WTC11 (cell line): ENCODE results near the gene NLRC5. TPM values are rescaled to one million over a fixed set of nuclear protein-coding genes. Genes with fewer than 3 reads are reported as not detected.
A peak's percentile ranks its signal among the peaks of the same experiment; 100 is the strongest.

Source experiments
- ATAC-seq: fragments of 200-7000 bp; cut with Tn5 transposase; 2 replicates; pipeline ENCODE4 v1.10.0; 2021; ENCODE audit warnings: mild to moderate bottlenecking, moderate library complexity
- CTCF ChIA-PET: fragments of 300-600 bp; sonication (Branson Sonifier 250); formaldehyde crosslinking; loops from one replicate; lab custom pipeline; 2021; ENCODE audit warnings: antibody characterized with exemption; lab: Charles Lee
- POLR2A ChIA-PET: fragments of 350-600 bp; sonication (Branson Sonifier 250); formaldehyde crosslinking; loops from one replicate; lab custom pipeline; 2021; ENCODE audit warnings: antibody characterized with exemption; lab: Charles Lee
- DNase-seq: peaks from one replicate; pipeline ENCODE4 v3.0.0; 2021; ENCODE audit warnings: low spot score
- H3K27ac Mint-ChIP-seq: 2 replicates; pipeline ENCODE4 v1.8.0; 2021; ENCODE audit warnings: mixed read lengths
- H3K27me3 Mint-ChIP-seq: 2 replicates; pipeline ENCODE4 v1.8.0; 2021; ENCODE audit warnings: low read depth, mild to moderate bottlenecking, moderate library complexity, mixed read lengths
- H3K36me3 Mint-ChIP-seq: 2 replicates; pipeline ENCODE4 v1.8.0; 2021; ENCODE audit warnings: mixed read lengths
- H3K4me1 Mint-ChIP-seq: 2 replicates; pipeline ENCODE4 v1.8.0; 2022; ENCODE audit warnings: mixed read lengths
- H3K4me3 Mint-ChIP-seq: 2 replicates; pipeline ENCODE4 v1.8.0; 2021; ENCODE audit warnings: mild to moderate bottlenecking, moderate library complexity, mixed read lengths
- H3K9me3 Mint-ChIP-seq: 2 replicates; pipeline ENCODE4 v1.8.0; 2021; ENCODE audit warnings: mixed read lengths
- CREM ChIP-seq: sonication (generic); formaldehyde crosslinking; IDR thresholded peaks from 2 replicates; pipeline ENCODE4 v1.8.1; 2022; ENCODE audit warnings: mild to moderate bottlenecking, missing genetic modification reagents, moderate library complexity
- ELF4 ChIP-seq: sonication (generic); formaldehyde crosslinking; IDR thresholded peaks from 2 replicates; pipeline ENCODE4 v1.8.1; 2022; ENCODE audit warnings: low read depth, mild to moderate bottlenecking, moderate library complexity, missing genetic modification reagents
- FOXJ3 ChIP-seq: sonication (generic); formaldehyde crosslinking; IDR thresholded peaks from 2 replicates; pipeline ENCODE4 v1.9.0; 2021; ENCODE audit warnings: missing genetic modification reagents, mild to moderate bottlenecking, borderline replicate concordance
- GABPB1 ChIP-seq: sonication (generic); formaldehyde crosslinking; IDR thresholded peaks from 2 replicates; pipeline ENCODE4 v1.8.1; 2023; ENCODE audit warnings: mild to moderate bottlenecking, missing genetic modification reagents
- JUN ChIP-seq: sonication (generic); formaldehyde crosslinking; IDR thresholded peaks from 2 replicates; pipeline ENCODE4 v1.8.0; 2023; ENCODE audit warnings: mild to moderate bottlenecking, missing genetic modification reagents
- OVOL2 ChIP-seq: fragments of 250-450 bp; sonication (Bioruptor Pico); IDR thresholded peaks from 2 replicates; pipeline ENCODE4 v1.9.0; 2021; ENCODE audit warnings: mild to moderate bottlenecking, borderline replicate concordance
- SMAD4 ChIP-seq: sonication (generic); formaldehyde crosslinking; IDR thresholded peaks from 2 replicates; pipeline ENCODE4 v1.8.0; 2022; ENCODE audit warnings: mild to moderate bottlenecking, missing genetic modification reagents
- SOX15 ChIP-seq: fragments of 250-450 bp; sonication (Bioruptor Pico); IDR thresholded peaks from 2 replicates; pipeline ENCODE4 v1.9.0; 2021; ENCODE audit warnings: mild to moderate bottlenecking
- ZNF121 ChIP-seq: sonication (generic); formaldehyde crosslinking; IDR thresholded peaks from 2 replicates; pipeline ENCODE4 v1.8.0; 2023; ENCODE audit warnings: missing genetic modification reagents
- ZNF232 ChIP-seq: sonication (generic); formaldehyde crosslinking; IDR thresholded peaks from 2 replicates; pipeline ENCODE4 v1.8.0; 2022; ENCODE audit warnings: mild to moderate bottlenecking, missing genetic modification reagents
- total RNA-seq: library from RNA; stranded (reverse); gene quantifications from 3 replicates; pipeline ENCODE4 v1.2.3, GENCODE V29; 2021
- TF ChIP-seq, protein P1 (sequence below): sonication (generic); formaldehyde crosslinking; IDR thresholded peaks from 2 replicates; pipeline ENCODE4 v1.8.1; 2023; ENCODE audit warnings: mild to moderate bottlenecking, missing genetic modification reagents, borderline replicate concordance
- TF ChIP-seq, protein P2 (sequence below): sonication (generic); formaldehyde crosslinking; IDR thresholded peaks from 2 replicates; pipeline ENCODE4 v1.8.1; 2022; ENCODE audit warnings: low read depth, missing genetic modification reagents, borderline replicate concordance
- TF ChIP-seq, protein P3 (sequence below): sonication (generic); formaldehyde crosslinking; conservative IDR thresholded peaks from 2 replicates; pipeline ENCODE4 v1.8.1; 2023; ENCODE audit warnings: mild to moderate bottlenecking, low read depth, missing genetic modification reagents, moderate library complexity
- TF ChIP-seq, protein P4 (sequence below): sonication (generic); formaldehyde crosslinking; IDR thresholded peaks from 2 replicates; pipeline ENCODE4 v1.8.1; 2023; ENCODE audit warnings: mild to moderate bottlenecking, missing genetic modification reagents, moderate library complexity
- TF ChIP-seq, protein P5 (sequence below): fragments of 250-450 bp; sonication (Bioruptor Pico); IDR thresholded peaks from 2 replicates; pipeline ENCODE4 v1.9.0; 2021; ENCODE audit warnings: mild to moderate bottlenecking
- TF ChIP-seq, protein P6 (sequence below): sonication (generic); formaldehyde crosslinking; IDR thresholded peaks from 2 replicates; pipeline ENCODE4 v1.8.1; 2022; ENCODE audit warnings: mild to moderate bottlenecking, moderate library complexity, missing genetic modification reagents
- TF ChIP-seq, protein P7 (sequence below): sonication (generic); formaldehyde crosslinking; IDR thresholded peaks from 2 replicates; pipeline ENCODE4 v1.8.0; 2022; ENCODE audit warnings: mild to moderate bottlenecking, missing genetic modification reagents

Gene NLRC5
- total RNA-seq, 1 experiment from 2014 or later: 2.8 TPM

DNA sequence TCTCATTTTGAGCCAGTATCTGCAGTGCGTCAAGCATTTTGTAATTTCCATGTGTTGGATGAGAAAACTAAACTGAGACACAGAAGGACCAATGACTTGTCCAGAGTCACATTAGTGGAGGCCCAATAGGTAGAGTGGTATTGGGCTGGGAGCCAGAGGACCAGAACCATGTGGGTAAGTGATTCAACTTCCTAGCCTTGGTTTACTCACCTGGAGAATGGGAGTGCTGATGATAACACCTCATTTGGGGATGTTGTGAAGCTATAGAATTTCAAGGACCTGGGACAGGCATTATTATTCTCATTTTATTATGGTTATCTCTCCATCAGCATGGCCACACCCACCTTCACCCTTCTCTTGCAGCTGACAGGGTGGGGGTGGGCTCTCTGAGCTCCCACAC, 111.1 kb downstream of the NLRC5 start (continued):
- TF ChIP-seq, protein P1, sequence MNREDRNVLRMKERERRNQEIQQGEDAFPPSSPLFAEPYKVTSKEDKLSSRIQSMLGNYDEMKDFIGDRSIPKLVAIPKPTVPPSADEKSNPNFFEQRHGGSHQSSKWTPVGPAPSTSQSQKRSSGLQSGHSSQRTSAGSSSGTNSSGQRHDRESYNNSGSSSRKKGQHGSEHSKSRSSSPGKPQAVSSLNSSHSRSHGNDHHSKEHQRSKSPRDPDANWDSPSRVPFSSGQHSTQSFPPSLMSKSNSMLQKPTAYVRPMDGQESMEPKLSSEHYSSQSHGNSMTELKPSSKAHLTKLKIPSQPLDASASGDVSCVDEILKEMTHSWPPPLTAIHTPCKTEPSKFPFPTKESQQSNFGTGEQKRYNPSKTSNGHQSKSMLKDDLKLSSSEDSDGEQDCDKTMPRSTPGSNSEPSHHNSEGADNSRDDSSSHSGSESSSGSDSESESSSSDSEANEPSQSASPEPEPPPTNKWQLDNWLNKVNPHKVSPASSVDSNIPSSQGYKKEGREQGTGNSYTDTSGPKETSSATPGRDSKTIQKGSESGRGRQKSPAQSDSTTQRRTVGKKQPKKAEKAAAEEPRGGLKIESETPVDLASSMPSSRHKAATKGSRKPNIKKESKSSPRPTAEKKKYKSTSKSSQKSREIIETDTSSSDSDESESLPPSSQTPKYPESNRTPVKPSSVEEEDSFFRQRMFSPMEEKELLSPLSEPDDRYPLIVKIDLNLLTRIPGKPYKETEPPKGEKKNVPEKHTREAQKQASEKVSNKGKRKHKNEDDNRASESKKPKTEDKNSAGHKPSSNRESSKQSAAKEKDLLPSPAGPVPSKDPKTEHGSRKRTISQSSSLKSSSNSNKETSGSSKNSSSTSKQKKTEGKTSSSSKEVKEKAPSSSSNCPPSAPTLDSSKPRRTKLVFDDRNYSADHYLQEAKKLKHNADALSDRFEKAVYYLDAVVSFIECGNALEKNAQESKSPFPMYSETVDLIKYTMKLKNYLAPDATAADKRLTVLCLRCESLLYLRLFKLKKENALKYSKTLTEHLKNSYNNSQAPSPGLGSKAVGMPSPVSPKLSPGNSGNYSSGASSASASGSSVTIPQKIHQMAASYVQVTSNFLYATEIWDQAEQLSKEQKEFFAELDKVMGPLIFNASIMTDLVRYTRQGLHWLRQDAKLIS: no peak
- TF ChIP-seq, protein P2, sequence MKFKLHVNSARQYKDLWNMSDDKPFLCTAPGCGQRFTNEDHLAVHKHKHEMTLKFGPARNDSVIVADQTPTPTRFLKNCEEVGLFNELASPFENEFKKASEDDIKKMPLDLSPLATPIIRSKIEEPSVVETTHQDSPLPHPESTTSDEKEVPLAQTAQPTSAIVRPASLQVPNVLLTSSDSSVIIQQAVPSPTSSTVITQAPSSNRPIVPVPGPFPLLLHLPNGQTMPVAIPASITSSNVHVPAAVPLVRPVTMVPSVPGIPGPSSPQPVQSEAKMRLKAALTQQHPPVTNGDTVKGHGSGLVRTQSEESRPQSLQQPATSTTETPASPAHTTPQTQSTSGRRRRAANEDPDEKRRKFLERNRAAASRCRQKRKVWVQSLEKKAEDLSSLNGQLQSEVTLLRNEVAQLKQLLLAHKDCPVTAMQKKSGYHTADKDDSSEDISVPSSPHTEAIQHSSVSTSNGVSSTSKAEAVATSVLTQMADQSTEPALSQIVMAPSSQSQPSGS (CRISPR knock-in tag): no peak
- TF ChIP-seq OVOL2 (CRISPR knock-in tag) (no peak), GABPB1 (no peak), FOXJ3 (no peak), ZNF232 (CRISPR knock-in tag) (no peak)
- TF ChIP-seq, protein P3, sequence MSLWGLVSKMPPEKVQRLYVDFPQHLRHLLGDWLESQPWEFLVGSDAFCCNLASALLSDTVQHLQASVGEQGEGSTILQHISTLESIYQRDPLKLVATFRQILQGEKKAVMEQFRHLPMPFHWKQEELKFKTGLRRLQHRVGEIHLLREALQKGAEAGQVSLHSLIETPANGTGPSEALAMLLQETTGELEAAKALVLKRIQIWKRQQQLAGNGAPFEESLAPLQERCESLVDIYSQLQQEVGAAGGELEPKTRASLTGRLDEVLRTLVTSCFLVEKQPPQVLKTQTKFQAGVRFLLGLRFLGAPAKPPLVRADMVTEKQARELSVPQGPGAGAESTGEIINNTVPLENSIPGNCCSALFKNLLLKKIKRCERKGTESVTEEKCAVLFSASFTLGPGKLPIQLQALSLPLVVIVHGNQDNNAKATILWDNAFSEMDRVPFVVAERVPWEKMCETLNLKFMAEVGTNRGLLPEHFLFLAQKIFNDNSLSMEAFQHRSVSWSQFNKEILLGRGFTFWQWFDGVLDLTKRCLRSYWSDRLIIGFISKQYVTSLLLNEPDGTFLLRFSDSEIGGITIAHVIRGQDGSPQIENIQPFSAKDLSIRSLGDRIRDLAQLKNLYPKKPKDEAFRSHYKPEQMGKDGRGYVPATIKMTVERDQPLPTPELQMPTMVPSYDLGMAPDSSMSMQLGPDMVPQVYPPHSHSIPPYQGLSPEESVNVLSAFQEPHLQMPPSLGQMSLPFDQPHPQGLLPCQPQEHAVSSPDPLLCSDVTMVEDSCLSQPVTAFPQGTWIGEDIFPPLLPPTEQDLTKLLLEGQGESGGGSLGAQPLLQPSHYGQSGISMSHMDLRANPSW (CRISPR knock-in tag): no peak

DNA sequence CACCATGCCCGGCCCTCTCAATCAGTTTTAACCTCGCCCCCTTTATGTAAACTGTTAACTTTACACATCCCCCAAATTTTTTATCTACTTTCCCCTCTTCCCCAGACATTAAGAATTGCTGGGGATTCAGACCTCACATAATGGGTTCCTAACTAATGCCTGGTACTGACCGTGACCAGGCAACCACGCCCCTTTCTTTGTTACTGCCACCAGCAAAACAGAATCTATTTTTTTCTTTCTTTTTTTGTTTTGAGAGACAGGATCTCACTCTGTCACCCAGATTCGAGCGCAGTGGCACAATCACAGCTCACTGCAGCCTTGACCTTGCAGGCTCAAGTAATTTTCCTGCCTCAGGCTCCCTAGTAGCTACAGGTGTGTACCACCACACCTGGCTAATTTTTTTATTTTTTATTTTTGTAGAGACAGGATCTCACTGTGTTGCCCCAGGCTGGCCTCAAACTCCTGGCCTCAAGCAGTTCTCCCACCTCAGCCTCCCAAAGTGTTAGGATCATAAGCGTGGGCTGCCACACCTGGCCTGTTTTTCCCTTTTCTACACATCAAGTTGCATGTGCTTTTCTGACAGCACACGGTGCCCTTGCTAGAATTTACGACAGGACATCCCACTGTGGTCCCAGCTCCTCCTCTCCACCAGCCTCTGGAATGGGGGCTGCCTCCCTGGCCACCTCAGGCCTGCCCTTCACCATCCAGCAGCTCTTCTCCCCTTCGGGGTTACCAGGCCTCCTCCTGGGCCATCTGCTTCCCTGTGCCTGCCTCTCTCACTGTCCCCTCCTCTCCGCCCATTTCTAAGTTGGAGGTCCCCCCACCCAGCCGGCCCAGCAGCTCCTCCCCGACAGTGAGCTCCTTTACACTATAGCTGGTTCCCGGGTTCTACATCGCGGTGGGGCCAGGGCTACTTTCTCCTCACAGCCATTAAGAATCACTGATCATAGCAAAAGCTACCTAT, 113.8 kb downstream of the NLRC5 start:
- POLR2A ChIA-PET: no interaction called here
- H3K36me3 Mint-ChIP-seq: no peaks in the 10 kb centered on the region
- TF ChIP-seq, protein P4, sequence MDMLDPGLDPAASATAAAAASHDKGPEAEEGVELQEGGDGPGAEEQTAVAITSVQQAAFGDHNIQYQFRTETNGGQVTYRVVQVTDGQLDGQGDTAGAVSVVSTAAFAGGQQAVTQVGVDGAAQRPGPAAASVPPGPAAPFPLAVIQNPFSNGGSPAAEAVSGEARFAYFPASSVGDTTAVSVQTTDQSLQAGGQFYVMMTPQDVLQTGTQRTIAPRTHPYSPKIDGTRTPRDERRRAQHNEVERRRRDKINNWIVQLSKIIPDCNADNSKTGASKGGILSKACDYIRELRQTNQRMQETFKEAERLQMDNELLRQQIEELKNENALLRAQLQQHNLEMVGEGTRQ (CRISPR knock-in tag): no peak
- peak; percentile 87 for TF ChIP-seq ZNF121 (CRISPR knock-in tag)
- H3K9me3 Mint-ChIP-seq: no peaks in the 10 kb centered on the region
- peak; percentile 69 for ATAC-seq
- H3K4me3 Mint-ChIP-seq: no peak overlapping the region; the same call in 1 of the 2 replicates
- DNase-seq: peak; percentile 26
- peak overlapping the region; percentile 68; the same call in 1 of the 2 replicates for H3K27ac Mint-ChIP-seq
- CTCF ChIA-PET: interaction anchor here (8.2 kb wide), 1 partner anchor 10 kb away, joined by 68 read pairs; the partner anchor contains the start of gene CPNE2
- H3K4me1 Mint-ChIP-seq: peaks cover 60% of the 10 kb centered on the region
- H3K27me3 Mint-ChIP-seq: no peaks in the 10 kb centered on the region

DNA sequence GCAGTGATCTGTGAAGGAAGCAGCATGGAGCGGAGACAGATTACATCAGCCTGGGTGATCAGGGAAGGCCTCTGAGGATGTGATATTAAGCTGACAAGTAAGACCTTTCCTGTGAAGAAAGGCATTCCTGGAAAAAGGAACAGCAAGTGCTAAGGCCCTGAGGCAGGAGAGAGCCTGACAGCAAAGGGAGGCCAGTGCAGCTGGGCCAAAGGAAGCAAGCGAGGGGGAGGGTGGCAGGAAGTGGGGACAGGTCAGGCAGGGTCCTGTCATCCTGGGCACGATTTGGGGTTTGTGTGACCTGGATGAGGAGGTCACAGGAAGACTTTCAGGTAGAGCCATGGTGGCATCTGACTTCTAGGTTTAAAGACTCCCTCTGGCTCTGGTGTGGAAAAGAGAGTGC, 115.3 kb downstream of the NLRC5 start:
- Mint-ChIP-seq H3K27ac (peak overlapping the region; percentile 28; the same call in 1 of the 2 replicates), H3K4me1 (peaks cover 53% of the 10 kb centered on the region), H3K27me3 (no peaks in the 10 kb centered on the region), H3K9me3 (no peaks in the 10 kb centered on the region), H3K4me3 (no peak overlapping the region), H3K36me3 (no peaks in the 10 kb centered on the region)
- ChIA-PET POLR2A (no interaction called here), CTCF (interaction anchor here (2.0 to 8.2 kb wide), 2 partner anchors 12 to 20 kb away, joined by 7 to 68 read pairs; partner anchors contain the start of gene CPNE2)
- DNase-seq (no peak), ATAC-seq (no peak)
- TF ChIP-seq SMAD4 (CRISPR knock-in tag) (no peak), SOX15 (CRISPR knock-in tag) (no peak), JUN (CRISPR knock-in tag) (no peak), CREM (CRISPR knock-in tag) (no peak), ZNF121 (CRISPR knock-in tag) (peak; percentile 94), ELF4 (CRISPR knock-in tag) (no peak)
- TF ChIP-seq, protein P2 (CRISPR knock-in tag): no peak
- TF ChIP-seq, protein P5, sequence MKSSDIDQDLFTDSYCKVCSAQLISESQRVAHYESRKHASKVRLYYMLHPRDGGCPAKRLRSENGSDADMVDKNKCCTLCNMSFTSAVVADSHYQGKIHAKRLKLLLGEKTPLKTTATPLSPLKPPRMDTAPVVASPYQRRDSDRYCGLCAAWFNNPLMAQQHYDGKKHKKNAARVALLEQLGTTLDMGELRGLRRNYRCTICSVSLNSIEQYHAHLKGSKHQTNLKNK: no peak
- TF ChIP-seq, protein P6, sequence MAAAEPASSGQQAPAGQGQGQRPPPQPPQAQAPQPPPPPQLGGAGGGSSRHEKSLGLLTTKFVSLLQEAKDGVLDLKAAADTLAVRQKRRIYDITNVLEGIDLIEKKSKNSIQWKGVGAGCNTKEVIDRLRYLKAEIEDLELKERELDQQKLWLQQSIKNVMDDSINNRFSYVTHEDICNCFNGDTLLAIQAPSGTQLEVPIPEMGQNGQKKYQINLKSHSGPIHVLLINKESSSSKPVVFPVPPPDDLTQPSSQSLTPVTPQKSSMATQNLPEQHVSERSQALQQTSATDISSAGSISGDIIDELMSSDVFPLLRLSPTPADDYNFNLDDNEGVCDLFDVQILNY (CRISPR knock-in tag): no peak
- TF ChIP-seq, protein P7, sequence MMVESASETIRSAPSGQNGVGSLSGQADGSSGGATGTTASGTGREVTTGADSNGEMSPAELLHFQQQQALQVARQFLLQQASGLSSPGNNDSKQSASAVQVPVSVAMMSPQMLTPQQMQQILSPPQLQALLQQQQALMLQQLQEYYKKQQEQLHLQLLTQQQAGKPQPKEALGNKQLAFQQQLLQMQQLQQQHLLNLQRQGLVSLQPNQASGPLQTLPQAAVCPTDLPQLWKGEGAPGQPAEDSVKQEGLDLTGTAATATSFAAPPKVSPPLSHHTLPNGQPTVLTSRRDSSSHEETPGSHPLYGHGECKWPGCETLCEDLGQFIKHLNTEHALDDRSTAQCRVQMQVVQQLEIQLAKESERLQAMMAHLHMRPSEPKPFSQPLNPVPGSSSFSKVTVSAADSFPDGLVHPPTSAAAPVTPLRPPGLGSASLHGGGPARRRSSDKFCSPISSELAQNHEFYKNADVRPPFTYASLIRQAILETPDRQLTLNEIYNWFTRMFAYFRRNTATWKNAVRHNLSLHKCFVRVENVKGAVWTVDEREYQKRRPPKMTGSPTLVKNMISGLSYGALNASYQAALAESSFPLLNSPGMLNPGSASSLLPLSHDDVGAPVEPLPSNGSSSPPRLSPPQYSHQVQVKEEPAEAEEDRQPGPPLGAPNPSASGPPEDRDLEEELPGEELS (CRISPR knock-in tag): 0 out of 2 replicates have a peak, but pooled peaks have one; percentile 34
